G401.6 (cell line): ENCODE measurements around the gene ACADSB.

Experiments used
- FAIRE-seq: peaks from 2 replicates; lab custom pipeline; 2012; peaks lifted over from hg19 to GRCh38; lab: Jason Lieb, UNC

The ACADSB gene

DNA sequence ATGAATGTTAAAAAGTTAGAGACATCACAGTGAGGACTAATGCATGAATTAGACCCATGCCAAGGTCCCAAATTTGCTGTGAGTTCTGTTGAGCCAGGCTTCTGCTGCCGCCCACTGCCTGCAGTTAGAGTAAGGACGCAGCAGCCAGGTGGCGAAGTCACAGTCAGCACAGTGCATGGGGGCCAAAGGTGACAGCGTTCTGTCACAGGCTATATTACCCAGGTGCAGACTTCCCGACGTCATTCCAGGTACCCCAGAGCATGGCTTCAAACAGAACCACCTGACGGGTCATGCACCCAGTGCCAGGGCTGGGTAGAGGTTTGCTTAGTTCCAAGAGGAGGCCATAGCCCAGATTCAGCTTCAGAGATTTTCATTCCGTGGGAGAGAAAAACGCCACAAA, 93.1 kb downstream of the ACADSB start:
- no peak for FAIRE-seq

- FAIRE-seq: no peak
These were observed 93.9 kb downstream of the ACADSB start for GRCh38 chr10:123102673-123103072.

GRCh38 chr10:123103944-123104343, 95.1 kb downstream of the ACADSB start:
- FAIRE-seq: no peak
